ENCODE data around the gene AP2S1.
"Not testable (repeated sequence)": the region's sequence is repeated elsewhere in the genome, so short reads cannot be mapped to it uniquely, and the experiment has no call there.

Gene AP2S1

DNA sequence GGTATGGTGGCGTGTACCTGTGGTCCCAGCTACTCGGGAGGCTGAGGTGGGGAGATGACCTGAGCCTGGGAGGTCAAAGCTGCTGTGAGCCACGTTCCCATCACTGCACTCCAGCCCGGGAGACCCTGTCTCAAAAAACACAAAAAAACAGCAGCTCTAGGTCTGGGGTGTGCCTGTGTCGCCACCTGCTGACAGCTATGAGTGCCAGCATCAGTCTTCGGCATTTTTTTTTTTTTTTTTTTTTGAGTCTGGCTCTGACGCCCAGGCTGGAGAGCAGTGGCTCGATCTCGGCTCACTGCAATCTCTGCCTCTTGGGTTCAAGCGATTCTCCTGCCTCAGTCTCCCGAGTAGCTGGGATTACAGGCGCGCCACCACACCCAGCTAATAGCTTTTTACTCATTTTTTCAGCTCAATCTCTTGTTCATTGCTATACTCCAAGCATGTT is 10.1 kb downstream of the AP2S1 start:
- DNase-seq: peak; percentile 65

DNA sequence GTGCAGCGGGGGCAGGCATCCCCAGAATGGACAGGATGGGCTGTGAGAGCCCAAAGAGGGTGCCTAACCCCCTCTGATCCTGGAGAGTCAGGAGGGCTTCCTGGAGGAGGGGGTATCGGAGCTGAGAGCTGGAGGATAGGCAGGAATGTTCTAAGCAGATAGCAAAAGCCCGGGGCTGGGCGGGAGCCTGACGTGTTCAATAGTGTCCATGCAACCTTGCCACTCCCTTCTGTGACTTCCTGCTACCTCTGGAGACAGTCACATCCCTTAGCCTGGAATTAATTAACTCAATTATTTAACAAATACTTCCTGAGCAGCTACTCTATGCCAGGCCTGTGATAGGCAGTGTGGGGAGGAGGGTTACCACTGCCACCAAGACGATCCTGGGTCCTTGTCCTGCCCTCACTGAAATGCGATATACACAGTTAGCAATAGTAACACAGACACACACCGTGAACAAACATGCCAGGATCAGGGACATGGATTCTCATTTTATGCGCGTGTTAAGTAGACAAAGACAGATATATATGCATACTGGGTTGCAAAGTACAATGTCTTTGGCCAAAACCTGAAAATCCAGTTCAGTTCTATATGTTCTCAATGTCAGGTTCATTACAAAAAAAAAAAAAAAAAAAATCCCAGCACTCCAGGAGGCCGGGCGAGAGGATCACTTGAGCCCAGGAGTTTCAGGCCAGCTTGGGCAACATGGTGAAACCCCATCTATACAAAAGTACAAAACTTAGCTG is 10.7 kb downstream of the AP2S1 start:
- no peak for DNase-seq

DNA sequence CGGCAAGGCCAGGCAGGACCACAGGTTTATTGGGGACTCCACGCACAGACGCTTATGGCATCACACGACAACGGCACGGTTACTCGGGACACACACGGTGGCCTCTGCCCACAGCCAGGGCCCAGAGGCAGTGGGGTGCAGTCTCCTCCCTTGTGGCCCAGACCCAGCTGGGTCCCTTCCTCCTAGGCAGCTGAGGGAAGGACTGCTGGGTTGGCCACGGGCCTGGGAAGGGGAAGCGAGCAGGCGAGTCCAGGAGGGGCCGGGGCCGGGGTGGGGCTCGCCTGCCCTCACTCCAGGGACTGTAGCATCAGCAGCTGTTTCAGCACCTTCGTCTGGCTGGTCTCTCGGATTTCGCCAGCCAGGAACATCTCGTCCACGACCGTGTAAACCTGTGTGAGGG is 12.5 kb downstream of the AP2S1 start:
- no peak for DNase-seq

GRCh38 chr19:46834984-46835383 is 15.7 kb downstream of the AP2S1 start:
- DNase-seq: no peak

DNA sequence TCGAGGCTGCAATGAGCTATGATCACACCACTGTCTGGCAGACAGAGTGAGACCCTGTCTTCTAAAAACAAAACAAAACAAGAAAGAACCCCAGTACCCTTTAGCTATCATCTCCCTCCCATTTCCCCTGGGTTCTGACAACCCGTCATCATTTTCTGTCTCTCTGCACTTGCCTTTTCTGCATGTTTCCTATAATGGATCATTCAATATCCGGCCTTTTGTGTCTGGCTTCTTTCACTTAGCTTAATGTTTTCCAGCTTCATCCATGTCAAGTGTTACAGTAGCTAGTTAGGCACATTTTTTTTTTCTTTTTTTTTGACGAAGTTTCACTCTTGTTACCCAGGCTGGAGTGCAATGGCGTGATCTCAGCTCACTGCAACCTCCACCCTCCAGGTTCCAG is 16.5 kb downstream of the AP2S1 start:
- DNase-seq: no peak

DNA sequence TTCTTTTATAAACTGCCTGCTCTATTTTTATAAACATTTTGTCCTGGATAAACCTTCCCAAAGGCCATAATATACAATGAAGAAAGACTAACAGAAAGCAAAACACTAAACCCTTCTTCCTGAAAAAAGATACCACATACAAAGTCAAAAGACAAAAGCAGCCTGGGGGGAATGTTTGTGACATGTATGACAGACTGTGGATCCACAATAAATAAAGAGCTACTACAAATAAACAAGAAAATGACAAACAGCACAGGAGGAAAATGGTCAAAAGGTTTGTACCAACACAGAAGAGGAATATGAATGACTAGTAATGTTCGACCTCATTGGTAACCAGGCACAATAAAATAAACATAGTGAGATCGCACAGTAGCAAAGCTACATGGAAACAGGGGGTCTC is 19.8 kb downstream of the AP2S1 start:
- no peak for DNase-seq

DNA sequence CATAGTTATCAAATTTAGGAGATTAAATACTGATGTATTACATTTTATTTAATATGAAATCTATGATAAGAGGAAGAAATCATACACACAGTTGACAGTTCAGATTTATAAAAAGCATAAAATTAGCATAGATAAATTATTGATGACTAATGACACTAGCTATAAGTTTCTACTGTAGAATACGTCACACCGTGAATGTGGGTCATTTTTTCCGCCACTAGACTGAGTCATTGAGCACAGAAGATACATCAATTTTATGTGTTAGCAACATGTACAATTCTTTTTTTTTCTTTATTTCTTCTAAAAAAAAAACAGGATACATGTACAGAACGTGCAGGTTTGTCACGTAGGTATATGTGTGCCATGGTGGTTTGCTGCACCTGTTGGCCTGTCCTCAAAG is 22.2 kb downstream of the AP2S1 start:
- DNase-seq: no peak

GRCh38 chr19:46825731-46826055 is 25.0 kb downstream of the AP2S1 start:
- no peak for DNase-seq

DNA sequence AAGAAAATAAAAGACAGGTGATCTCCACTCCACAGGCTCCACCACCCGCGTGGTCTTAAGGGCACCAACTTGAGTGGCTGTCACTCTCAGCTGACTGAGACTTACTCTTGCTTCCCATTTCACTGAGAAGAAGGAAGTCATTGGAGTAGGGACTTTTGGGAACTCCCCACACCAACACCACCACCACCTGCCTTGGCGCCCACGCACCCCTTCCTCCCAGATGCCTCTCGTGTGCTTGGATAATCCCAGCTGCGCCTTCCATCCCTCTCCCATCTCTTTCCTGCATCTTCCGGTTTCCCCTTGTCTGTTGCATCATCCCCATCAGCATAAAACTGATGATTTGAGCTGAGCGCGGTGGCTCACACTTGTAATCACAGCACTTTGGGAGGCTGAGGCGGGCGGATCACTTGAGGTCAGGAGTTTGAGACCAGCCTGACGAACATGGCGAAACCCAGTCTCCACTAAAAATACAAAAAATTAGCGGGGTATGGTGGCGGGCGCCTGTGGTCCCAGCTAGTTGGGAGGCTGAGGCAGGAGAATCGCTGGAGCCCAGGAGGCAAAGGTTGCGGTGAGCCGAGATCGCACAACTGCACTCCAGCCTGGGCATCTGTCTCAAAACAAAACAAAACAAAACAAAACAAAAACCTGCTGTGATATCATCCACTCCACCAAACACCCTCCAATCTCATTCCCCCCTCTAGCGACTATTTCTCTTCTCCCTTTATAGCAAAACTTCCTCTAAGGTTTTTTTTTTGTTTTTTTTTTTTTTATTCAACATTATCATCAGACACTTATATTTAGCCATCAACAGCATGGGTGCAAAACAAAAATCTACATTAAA is 25.5 kb downstream of the AP2S1 start:
- DNase-seq: no peak

GRCh38 chr19:46823049-46823448 is 27.6 kb downstream of the AP2S1 start:
- no peak for DNase-seq

DNA sequence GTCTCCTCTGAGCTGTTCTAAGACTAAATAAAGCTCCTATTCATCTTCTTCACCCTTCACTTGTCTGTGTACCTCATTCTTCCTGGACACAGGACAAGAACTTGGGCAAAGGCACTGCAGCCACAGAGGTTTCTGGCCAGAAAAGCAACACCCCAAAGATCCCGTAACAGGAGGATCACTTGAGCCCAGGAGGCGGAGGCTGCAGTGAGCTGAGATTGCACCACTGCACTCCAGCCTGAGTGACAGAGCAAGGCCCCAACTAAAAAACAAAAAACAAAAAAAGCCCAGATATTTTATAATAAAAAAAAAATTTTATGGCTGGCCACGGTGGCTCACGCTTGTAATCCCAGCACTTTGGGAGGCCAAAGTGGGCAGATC is 28.2 kb downstream of the AP2S1 start:
- DNase-seq: not testable (repeated sequence)

- no peak for DNase-seq
Measured at GRCh38 chr19:46821512-46822409, 28.9 kb downstream of the AP2S1 start.

DNA sequence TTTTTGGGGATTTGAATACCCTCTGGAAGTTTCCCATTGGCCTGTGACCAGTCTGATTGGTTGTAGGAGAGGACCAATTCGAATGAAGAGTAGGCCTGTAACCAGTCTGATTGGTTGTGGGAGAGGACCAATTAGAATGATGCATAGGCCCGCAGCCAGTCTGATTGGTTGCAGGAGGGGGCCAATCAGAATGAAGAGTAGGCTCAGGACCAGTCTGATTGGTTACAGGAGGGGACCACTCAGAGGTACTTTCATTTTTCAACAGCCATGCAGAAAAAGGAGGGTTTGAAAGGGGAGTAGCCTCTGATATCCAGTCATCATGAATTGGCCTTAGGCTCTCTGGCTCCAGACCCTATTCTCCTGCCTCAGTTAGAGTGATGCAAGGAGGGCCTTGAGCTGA is 31.8 kb downstream of the AP2S1 start:
- no peak for DNase-seq

DNA sequence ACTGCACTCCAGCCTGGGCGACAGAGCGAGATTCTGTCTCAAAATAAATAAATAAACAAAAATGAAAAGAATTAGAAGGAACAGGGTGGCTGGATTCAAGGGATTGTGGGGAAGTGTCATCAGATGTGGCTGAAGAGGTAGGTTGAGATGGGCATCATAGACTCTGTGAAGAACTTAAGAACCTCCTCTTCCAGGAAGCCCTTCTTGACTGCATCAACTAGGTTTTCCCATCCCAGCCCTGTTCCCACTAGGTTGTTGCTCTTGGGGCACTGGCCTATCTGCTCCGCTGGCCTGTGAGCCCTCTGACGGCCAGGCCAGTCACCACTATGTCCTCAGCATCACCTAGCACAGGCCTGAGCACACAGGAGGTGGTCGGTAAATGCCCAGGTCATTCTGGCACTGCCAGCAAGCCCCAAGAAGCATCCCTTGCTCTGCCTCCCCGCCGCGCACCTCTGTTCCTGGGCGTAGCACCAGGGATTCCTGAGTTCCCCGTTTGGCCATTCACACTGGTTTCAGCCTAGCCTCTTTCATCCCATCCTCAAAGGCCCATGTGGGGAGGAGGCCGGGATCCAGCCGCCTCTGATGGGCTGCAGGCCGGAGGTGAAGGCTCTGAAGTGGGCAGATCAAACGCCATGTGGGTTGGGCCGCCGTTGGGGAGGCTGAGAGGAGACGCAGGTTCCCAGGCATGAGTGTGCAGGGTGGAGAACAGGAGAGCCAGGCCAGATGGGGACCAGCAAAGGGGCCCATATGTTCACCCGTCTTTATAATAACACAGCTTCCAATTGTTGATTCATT is 34.6 kb downstream of the AP2S1 start:
- DNase-seq: no peak

- DNase-seq: no peak
Measured at GRCh38 chr19:46813839-46814358, 36.7 kb downstream of the AP2S1 start.

GRCh38 chr19:46812977-46813838 is 37.4 kb downstream of the AP2S1 start:
- no peak for DNase-seq

DNA sequence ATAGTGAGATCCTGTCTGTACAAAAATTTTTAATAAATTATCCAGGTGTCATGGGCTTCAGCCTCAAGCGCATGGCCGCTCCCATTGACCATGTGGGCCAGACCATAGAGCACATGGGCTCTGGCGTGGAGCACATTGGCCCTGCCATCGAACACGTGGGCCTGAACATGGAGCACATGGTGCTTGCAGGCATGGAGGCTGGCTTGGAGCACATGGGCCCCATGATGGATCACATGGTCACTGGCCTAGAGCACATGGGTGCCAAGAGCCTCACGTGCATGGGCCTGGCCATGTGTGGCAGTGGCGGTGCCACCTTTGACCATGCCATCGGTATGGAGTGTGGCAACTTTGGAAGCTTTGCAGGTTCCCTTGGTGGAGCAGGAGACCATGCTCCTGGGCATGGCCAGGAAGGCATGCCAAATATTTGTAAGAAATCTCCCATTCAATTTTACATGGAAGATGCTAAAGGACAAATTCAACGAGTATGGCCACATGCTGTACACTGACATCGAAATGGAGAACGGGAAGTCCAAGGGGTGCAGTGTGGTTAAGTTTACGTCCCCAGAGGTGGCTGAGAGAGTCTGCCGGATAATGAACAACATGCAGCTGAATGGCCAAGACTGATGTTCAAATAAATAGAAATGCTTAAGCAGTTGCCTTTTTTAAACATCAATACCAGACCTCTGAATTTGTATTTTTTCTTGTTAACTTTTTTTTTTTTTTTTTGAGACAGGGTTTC is 40.9 kb downstream of the AP2S1 start:
- DNase-seq: no peak

- DNase-seq: no peak
Measured at GRCh38 chr19:46806656-46807055, 44.0 kb downstream of the AP2S1 start.

DNA sequence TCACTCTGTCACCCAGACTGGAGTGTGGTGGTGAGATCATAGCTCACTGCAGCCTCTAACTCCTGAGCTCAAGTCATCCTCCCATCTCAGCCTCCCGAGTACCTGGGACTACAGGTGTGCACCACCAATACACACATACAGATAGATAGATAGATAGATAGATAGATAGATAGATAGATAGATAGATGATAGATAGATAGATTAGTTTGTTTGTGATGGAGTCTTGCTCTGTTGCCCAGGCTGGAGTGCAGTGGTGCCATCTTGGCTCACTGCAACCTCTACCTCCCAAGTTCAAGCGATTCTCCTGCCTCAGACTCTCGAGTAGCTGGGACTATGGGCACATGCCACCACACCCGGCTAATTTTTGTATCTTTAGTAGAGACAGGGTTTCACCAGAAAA is 46.2 kb downstream of the AP2S1 start:
- not testable (repeated sequence) for DNase-seq

GRCh38 chr19:46803555-46803954 is 47.1 kb downstream of the AP2S1 start:
- no peak for DNase-seq

GRCh38 chr19:46802152-46802551 is 48.5 kb downstream of the AP2S1 start:
- no peak for DNase-seq

All from left hindlimb (tissue), 1 donor.